Cardiac muscle cell (in vitro differentiated cells and primary cell): ENCODE measurements around the gene IER3. TPM values are rescaled to one million over a fixed set of nuclear protein-coding genes. Genes with fewer than 3 reads are reported as not detected.
"Not testable (repeated sequence)": the region's sequence is repeated elsewhere in the genome, so short reads cannot be mapped to it uniquely, and the experiment has no call there.

Source experiments
- DNase-seq, 2 donors: peaks; one replicate each; pipeline versions ENCODE4 v3.0.0 to v3.0.0-alpha.2; 2010 to 2017; ENCODE audit warnings: low read depth in 1 of 2, low spot score in 1 of 2
- H3K27ac ChIP-seq: fragments of 200-600 bp; sonication (generic); 2 replicates; pipeline ENCODE4 v1.5.1; 2016
- H3K27me3 ChIP-seq: fragments of 200-600 bp; sonication (generic); 2 replicates; pipeline ENCODE4 v1.6.0; 2016; ENCODE audit warnings: control low read depth
- H3K36me3 ChIP-seq: fragments of 200-600 bp; sonication (generic); 2 replicates; pipeline ENCODE4 v1.5.1; 2016; ENCODE audit warnings: control low read depth
- H3K4me1 ChIP-seq: fragments of 200-600 bp; sonication (generic); 2 replicates; pipeline ENCODE4 v1.8.1; 2017; ENCODE audit warnings: low read depth, mild to moderate bottlenecking, mixed run types
- H3K4me3 ChIP-seq: fragments of 200-600 bp; sonication (generic); 2 replicates; pipeline ENCODE4 v1.5.1; 2016; ENCODE audit warnings: mild to moderate bottlenecking
- H3K9me3 ChIP-seq: fragments of 200-600 bp; sonication (generic); 2 replicates; pipeline ENCODE4 v1.5.1; 2017; ENCODE audit warnings: low read depth, mild to moderate bottlenecking, control low read depth
- polyA plus RNA-seq: library from polyadenylated mRNA; unstranded; fragments of >200 nt; fragmentation: Nextera tagmentation; extraction: Ambion mirVana; gene quantifications from 2 replicates; pipeline ENCODE4 v1.2.1, GENCODE V29; 2016
- total RNA-seq: library from RNA; depleted of rRNA; stranded (reverse); fragments of >200 nt; gene quantifications from 2 replicates; pipeline ENCODE4 v1.2.3, GENCODE V29; 2016
- TF ChIP-seq, protein P1 (sequence below): IDR thresholded peaks from 2 replicates; pipeline ENCODE4 v1.5.1; 2012; ENCODE audit warnings: low read depth, mild to moderate bottlenecking, low read length

The IER3 gene
- total and polyA plus RNA-seq, 2 experiments from 2014 or later, result 20.1 to 45.8 TPM

DNA sequence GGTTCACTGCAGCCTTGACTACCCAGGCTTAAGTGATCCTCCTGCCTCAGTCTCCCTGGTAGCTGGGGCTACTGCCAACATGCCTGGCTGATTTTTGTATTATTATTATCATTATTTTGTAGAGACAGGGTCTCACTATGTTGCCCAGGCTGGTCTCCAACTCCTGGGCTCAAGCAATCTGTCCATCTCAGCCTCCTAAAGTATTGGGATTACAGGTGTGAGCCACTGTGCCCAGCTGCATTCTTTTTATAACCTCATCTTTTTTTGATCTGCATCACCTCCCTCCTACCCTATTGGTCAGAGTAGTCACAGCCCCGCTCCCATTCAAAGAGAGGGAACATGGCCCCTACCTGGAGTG is 23.6 kb upstream of the IER3 start:
- no peak overlapping the region for H3K27ac ChIP-seq
- H3K9me3 ChIP-seq, result no peaks in the 10 kb centered on the region
- H3K36me3 ChIP-seq, result no peaks in the 10 kb centered on the region
- H3K27me3 ChIP-seq, result no peaks in the 10 kb centered on the region
- DNase-seq, result no peak
- no peak overlapping the region for H3K4me3 ChIP-seq
- H3K4me1 ChIP-seq, result peaks cover 31% of the 10 kb centered on the region
- TF ChIP-seq, protein P1, sequence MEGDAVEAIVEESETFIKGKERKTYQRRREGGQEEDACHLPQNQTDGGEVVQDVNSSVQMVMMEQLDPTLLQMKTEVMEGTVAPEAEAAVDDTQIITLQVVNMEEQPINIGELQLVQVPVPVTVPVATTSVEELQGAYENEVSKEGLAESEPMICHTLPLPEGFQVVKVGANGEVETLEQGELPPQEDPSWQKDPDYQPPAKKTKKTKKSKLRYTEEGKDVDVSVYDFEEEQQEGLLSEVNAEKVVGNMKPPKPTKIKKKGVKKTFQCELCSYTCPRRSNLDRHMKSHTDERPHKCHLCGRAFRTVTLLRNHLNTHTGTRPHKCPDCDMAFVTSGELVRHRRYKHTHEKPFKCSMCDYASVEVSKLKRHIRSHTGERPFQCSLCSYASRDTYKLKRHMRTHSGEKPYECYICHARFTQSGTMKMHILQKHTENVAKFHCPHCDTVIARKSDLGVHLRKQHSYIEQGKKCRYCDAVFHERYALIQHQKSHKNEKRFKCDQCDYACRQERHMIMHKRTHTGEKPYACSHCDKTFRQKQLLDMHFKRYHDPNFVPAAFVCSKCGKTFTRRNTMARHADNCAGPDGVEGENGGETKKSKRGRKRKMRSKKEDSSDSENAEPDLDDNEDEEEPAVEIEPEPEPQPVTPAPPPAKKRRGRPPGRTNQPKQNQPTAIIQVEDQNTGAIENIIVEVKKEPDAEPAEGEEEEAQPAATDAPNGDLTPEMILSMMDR, result no peak

DNA sequence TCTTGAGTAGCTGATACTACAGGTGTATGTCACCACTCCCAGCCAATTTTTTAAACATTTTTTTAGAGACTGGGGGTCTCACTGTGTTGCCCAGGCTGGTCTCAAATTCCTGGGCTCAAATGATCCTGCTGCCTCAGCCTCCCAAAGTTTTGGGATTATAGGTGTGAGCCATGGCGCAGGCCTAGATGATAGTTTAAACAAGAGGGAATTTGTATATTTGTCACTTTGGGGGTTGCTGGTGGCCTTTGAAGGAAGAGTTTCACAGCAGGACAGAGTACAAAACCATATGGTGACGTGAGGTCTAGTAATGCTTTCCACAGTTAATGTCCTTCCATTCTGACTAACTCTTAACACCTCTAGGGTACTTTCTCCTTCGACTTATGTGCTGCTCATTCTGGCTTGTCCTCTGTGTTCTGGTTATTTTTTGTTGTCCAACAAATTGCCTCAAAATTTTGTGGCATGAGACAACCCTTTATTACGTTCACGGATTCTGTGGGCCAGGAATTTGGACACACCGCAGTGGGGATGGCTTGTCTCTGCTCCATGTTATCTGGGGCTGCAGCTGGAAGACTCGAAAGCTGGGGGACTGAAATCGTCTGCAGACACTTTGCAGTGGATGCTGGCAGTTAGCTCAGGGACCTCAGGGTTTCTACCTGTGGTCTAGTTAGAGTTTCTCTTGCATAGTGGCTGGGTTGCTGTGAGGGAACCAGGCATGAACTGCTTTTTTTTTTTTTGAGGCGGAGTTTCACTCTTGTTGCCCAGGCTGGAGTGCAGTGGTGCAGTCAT is 23.0 kb upstream of the IER3 start:
- H3K36me3 ChIP-seq, result no peaks in the 10 kb centered on the region
- TF ChIP-seq, protein P1, result no peak
- H3K27ac ChIP-seq, result no peak overlapping the region
- no peak overlapping the region for H3K4me3 ChIP-seq
- H3K4me1 ChIP-seq, result peaks cover 33% of the 10 kb centered on the region
- no peaks in the 10 kb centered on the region for H3K27me3 ChIP-seq
- H3K9me3 ChIP-seq, result no peaks in the 10 kb centered on the region
- DNase-seq, result no peak

DNA sequence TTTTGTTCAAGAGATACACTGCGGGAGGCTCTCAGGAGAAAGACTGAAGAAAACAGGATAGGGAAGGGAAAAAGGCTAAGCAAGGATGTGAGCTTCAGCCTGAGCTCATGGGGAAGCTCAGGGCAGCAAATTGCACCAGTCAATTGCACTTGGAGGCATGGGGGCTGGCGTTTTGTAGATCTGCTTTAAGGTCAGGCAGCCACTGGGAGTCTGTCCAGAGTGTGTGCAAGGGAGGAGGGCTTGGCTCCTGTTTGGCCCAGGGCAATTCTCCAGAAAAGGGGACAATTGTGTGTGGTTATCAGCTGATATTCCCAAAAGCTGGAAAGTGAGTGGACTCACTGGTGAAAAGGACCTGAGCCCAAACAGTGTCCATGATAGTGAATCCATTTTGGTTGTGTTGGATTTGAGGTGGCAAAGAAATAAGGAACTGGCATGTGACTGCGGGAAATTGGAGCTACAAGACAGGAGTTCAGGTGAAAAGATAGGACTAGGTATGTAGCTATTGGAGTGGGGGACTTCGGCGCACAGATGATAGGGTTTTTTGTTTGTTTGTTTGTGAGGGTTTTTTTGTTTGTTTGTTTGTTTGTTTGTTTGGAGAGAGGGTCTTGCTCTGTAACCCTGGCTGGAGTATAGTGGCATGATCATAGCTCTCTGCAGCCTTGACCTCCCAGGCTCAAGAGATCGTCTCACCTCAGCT is 22.3 kb upstream of the IER3 start:
- no peaks in the 10 kb centered on the region for H3K36me3 ChIP-seq
- H3K27ac ChIP-seq, result peak overlapping the region; percentile 16
- TF ChIP-seq, protein P1, result no peak
- peaks cover 33% of the 10 kb centered on the region for H3K4me1 ChIP-seq
- no peak overlapping the region for H3K4me3 ChIP-seq
- no peaks in the 10 kb centered on the region for H3K27me3 ChIP-seq
- no peaks in the 10 kb centered on the region for H3K9me3 ChIP-seq
- no peak for DNase-seq

DNA sequence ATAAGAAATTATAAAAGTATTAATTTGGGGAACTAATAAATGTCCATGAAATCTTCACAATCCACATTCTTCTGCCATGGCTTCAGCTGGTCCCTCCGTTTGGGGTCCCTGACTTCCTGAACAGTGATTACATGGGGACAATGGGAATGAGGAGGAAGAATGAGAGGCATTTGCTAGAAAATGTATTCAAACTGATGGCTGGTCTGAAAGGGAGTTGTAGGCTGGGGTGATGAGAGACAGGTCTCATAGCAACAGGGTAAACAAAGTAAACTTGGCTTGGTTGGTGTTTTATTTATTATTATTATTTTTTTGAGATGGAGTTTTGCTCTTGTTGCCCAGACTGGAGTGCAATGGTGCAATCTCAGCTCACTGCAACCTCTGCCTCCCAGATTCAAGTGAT is 21.1 kb upstream of the IER3 start:
- H3K9me3 ChIP-seq, DNase-seq, H3K36me3 ChIP-seq, H3K27ac ChIP-seq, H3K4me3 ChIP-seq, H3K27me3 ChIP-seq: not testable (repeated sequence)
- peaks cover 33% of the 10 kb centered on the region for H3K4me1 ChIP-seq

DNA sequence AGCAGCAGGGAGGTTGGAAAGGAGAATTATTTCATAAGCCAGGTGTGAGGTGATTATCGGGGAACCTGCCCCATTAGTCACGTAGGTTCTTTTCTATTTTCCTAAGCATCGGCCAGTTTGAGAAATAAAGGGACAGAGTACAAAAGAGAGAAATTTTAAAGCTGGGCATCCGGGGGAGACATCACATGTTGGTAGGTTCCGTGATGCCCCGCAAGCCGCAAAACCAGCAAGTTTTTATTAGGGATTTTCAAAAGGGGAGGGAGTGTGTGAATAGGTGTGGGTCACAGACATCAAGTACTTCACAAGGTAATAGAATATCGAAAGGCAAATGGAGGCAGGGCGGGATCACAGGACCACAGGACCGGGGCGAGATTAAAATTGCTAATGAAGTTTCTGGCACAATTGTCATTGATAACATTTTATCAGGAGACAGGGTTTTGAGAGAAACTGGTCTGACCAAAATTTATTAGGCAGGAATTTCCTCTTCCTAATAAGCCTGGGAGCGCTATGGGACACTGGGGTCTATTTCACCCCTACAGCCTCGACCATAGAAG is 20.2 kb upstream of the IER3 start:
- not testable (repeated sequence) for H3K27me3 ChIP-seq, H3K4me3 ChIP-seq, DNase-seq, H3K9me3 ChIP-seq, H3K36me3 ChIP-seq
- H3K27ac ChIP-seq, result peak overlapping the region; percentile 99
- H3K4me1 ChIP-seq, result peaks cover 25% of the 10 kb centered on the region

DNA sequence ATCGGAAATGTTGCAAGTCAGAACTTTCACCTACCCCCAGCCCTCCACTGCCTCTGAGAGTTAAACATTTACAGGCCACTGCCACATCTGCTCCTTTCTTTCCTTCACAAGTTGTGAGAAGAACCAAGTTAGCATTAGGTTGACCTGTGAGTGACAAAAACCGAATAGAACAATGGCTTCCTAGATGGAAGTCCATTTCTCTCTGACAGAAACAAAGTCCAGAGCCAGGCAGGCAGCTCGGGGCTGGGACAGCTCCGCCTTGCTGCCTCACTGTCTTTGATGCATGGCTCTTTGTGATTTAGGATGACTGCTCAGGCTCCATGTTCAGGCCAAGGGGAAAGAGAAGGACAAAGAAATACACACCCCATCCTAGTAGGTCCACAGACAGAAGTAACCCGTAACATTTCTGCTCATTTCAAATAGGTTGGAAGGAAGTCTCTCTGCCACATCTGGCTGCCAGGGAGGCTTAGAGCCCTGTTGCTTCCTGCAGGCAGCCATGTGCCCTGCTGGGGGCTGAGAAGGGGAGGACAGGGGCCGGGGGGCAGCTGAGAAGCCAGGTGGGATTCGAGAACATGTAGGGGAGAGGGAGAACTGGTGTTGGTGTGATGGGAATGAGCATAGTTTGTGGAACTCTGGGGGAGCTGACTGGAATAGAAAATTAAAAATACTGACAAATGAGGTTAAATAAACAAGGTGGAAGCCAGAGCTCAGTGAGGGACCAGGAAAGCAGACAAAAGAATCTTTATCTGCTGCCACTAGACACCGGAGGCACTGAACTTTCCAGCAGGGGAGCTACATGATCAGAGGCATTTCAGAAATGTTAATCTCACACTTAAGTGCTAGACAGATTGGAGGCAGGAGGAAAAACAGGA is 19.5 kb upstream of the IER3 start:
- peak; percentile 65 to 86 for DNase-seq
- Histone ChIP-seq H3K4me1 (peaks cover 19% of the 10 kb centered on the region), H3K27ac (peak overlapping the region; percentile 99), H3K4me3 (no peak overlapping the region), H3K27me3 (no peaks in the 10 kb centered on the region), H3K9me3 (no peaks in the 10 kb centered on the region), H3K36me3 (no peaks in the 10 kb centered on the region)
- TF ChIP-seq, protein P1, result peak; percentile 12
